ENCODE measurements around the gene HLA-DPA1.

DNA sequence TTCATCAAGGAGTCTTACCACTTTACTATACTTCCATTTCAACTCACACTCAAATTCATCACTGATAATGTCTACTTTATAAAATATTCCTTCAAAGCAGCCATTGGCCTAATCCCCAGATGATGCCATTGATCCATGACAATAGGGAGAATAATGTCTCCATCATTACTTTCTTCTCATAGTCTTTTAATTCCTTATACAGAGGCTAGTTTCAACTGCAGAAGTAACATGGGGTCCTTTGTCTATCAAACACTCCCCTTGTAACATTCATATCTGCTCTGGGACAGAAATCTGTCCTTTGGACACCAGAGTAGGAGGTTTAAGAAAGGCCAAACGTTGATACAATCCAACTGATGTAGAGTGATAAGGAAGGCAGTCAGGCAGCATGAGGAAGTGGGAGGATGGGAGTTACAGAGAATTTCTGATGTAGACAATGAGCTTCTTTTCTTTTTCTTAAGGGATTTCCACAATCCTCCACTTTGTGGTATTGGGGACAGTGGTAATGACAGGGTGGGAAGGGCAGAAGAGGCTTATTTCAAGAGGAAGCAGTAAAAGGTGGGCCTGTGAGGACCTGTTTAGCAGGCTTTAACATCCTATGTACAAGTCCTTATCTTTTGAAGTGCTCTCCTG, 45.1 kb downstream of the HLA-DPA1 start:
- TF ChIP-seq, protein P1, sequence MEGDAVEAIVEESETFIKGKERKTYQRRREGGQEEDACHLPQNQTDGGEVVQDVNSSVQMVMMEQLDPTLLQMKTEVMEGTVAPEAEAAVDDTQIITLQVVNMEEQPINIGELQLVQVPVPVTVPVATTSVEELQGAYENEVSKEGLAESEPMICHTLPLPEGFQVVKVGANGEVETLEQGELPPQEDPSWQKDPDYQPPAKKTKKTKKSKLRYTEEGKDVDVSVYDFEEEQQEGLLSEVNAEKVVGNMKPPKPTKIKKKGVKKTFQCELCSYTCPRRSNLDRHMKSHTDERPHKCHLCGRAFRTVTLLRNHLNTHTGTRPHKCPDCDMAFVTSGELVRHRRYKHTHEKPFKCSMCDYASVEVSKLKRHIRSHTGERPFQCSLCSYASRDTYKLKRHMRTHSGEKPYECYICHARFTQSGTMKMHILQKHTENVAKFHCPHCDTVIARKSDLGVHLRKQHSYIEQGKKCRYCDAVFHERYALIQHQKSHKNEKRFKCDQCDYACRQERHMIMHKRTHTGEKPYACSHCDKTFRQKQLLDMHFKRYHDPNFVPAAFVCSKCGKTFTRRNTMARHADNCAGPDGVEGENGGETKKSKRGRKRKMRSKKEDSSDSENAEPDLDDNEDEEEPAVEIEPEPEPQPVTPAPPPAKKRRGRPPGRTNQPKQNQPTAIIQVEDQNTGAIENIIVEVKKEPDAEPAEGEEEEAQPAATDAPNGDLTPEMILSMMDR (IDR thresholded peaks at IDR 0.05), result no peak
- no peak for TF ChIP-seq POLR2AphosphoS5 (IDR thresholded peaks at IDR 0.05; ENCODE audit: low read depth, low read length)
